B cell (primary cell): ENCODE results near the gene GABRR2.

Source experiments
- EZH2 ChIP-seq: IDR thresholded peaks from 2 replicates; pipeline ENCODE4 v1.6.1; 2012; ENCODE audit warnings: borderline replicate concordance, low read depth, mild to moderate bottlenecking, moderate library complexity, low read length; ENCODE audit not compliant: insufficient read depth, poor library complexity, severe bottlenecking
- TF ChIP-seq, protein P1 (sequence below): fragments of 200-600 bp; IDR thresholded peaks from one replicate; pipeline ENCODE4 v1.8.0; 2022; ENCODE audit warnings: antibody characterized with exemption, mild to moderate bottlenecking

DNA sequence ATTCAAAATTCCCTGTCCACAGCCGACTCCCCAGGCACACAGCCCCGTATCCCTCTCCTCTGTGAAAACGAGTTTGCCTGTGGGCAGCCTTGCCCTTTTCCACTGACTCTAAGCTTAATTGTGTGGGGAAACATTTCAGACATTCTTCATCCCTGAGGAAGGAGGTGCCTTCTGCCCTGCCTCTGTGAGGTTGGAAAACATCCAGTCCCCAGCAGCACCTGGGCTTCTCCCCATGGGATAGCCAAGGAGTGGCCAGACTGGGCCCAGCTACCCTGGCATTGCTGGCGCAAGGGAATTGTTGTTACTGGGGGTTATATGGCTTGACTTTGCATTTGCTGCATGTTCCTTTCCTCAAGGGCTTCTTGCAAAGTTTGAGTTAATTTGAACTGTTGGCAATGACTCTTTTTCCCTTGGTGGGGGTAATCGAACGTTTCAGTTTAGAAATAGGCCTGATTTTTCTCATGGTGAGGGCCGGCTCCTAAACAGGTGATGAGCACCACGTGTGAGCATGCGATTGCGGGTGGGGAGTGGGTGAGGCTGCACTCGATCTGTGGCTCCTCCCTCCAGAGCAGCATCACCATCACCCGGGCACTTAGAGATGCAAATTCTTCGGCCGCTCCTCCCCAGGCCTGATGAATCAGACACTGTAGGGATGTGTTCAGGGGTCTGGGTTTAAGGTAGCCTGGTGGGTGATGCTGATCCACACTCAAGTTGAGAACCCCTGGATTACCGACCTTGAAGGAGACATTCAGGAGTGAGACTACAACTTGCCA, 29.9 kb downstream of the GABRR2 start:
- TF ChIP-seq, protein P1, sequence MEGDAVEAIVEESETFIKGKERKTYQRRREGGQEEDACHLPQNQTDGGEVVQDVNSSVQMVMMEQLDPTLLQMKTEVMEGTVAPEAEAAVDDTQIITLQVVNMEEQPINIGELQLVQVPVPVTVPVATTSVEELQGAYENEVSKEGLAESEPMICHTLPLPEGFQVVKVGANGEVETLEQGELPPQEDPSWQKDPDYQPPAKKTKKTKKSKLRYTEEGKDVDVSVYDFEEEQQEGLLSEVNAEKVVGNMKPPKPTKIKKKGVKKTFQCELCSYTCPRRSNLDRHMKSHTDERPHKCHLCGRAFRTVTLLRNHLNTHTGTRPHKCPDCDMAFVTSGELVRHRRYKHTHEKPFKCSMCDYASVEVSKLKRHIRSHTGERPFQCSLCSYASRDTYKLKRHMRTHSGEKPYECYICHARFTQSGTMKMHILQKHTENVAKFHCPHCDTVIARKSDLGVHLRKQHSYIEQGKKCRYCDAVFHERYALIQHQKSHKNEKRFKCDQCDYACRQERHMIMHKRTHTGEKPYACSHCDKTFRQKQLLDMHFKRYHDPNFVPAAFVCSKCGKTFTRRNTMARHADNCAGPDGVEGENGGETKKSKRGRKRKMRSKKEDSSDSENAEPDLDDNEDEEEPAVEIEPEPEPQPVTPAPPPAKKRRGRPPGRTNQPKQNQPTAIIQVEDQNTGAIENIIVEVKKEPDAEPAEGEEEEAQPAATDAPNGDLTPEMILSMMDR = no peak
- no peak for TF ChIP-seq EZH2
